Uterus (tissue), 2 donors: ENCODE measurements around the gene DNAJC30.

ENCODE experiments used
- POLR2A ChIP-seq, 2 donors: fragments of 450-650 bp; IDR thresholded peaks; one replicate each; pipeline ENCODE4 v1.6.1; 2016; ENCODE audit warnings: antibody characterized with exemption in 2 of 2, mild to moderate bottlenecking in 1 of 2, moderate library complexity in 1 of 2
- TF ChIP-seq, protein P1 (sequence below), 4 experiments: fragments of 200-600 bp in 2 of 4; fragments of 450-650 bp in 2 of 4; sonication (generic) in 2 of 4; IDR thresholded peaks; one replicate each; pipeline ENCODE4 v1.5.1; 2016 to 2019; ENCODE audit warnings: antibody characterized with exemption in 4 of 4, mild to moderate bottlenecking in 2 of 4, moderate library complexity in 1 of 4

- TF ChIP-seq, protein P1, sequence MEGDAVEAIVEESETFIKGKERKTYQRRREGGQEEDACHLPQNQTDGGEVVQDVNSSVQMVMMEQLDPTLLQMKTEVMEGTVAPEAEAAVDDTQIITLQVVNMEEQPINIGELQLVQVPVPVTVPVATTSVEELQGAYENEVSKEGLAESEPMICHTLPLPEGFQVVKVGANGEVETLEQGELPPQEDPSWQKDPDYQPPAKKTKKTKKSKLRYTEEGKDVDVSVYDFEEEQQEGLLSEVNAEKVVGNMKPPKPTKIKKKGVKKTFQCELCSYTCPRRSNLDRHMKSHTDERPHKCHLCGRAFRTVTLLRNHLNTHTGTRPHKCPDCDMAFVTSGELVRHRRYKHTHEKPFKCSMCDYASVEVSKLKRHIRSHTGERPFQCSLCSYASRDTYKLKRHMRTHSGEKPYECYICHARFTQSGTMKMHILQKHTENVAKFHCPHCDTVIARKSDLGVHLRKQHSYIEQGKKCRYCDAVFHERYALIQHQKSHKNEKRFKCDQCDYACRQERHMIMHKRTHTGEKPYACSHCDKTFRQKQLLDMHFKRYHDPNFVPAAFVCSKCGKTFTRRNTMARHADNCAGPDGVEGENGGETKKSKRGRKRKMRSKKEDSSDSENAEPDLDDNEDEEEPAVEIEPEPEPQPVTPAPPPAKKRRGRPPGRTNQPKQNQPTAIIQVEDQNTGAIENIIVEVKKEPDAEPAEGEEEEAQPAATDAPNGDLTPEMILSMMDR (IDR thresholded peaks at IDR 0.05), result no peak
- TF ChIP-seq POLR2A (IDR thresholded peaks at IDR 0.05), result no peak
Observed at GRCh38 chr7:73696372-73696771, 13.1 kb upstream of the DNAJC30 start.
